GM12878 (cell line): ENCODE measurements around the gene WNT5A.

Experiments used
- SKIL ChIP-seq: fragments of 450-650 bp; IDR thresholded peaks from 2 replicates; pipeline ENCODE4 v1.6.1; 2017; ENCODE audit warnings: mild to moderate bottlenecking, low read depth, inconsistent platforms; ENCODE audit not compliant: poor library complexity, severe bottlenecking
- TF ChIP-seq, protein P1 (sequence below): IDR thresholded peaks from 2 replicates; pipeline ENCODE4 v1.6.1; 2011; ENCODE audit warnings: low read depth, low read length, improper control_type of control experiment, borderline replicate concordance

DNA sequence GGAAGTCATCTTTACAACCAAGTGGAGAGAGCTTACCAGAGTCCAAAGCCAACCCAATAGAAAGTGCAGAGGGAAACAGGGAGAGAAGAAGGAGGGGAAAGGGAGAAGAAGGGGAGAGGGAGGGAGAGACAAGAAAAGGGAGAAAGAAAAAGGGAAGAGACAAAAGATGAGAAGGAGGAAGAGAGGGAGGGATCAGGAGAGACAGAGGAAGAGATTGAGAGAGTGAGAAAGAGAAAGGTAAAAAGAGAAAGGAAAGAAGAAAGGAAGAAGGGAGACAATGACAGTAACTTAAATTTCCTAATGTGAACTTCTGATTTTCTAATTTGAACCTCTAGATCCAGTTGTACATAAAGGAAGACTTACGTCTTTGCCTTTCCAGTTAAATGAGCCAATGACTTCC, 20.7 kb upstream of the WNT5A start:
- no peak for TF ChIP-seq SKIL
- TF ChIP-seq, protein P1, sequence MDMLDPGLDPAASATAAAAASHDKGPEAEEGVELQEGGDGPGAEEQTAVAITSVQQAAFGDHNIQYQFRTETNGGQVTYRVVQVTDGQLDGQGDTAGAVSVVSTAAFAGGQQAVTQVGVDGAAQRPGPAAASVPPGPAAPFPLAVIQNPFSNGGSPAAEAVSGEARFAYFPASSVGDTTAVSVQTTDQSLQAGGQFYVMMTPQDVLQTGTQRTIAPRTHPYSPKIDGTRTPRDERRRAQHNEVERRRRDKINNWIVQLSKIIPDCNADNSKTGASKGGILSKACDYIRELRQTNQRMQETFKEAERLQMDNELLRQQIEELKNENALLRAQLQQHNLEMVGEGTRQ: no peak
